HepG2 (cell line): ENCODE results near the gene SHFL. TPM values are rescaled to one million over a fixed set of nuclear protein-coding genes. Genes with fewer than 3 reads are reported as not detected.

Experiments used
- CREBL2 ChIP-seq: sonication (generic); formaldehyde crosslinking; IDR thresholded peaks from 2 replicates; pipeline ENCODE4 v1.8.1; 2023; ENCODE audit warnings: missing genetic modification reagents, mild to moderate bottlenecking, borderline replicate concordance
- FOXO4 ChIP-seq: sonication (generic); formaldehyde crosslinking; conservative IDR thresholded peaks from 2 replicates; pipeline ENCODE4 v1.8.1; 2023; ENCODE audit warnings: missing genetic modification reagents
- NAIF1 ChIP-seq: sonication (generic); formaldehyde crosslinking; IDR thresholded peaks from 2 replicates; pipeline ENCODE4 v1.5.0; 2020; ENCODE audit warnings: mild to moderate bottlenecking, missing genetic modification reagents, borderline replicate concordance
- NFIC ChIP-seq: IDR thresholded peaks from 2 replicates; pipeline ENCODE4 v1.6.1; 2012; ENCODE audit warnings: mild to moderate bottlenecking, low read length, inconsistent platforms
- RXRA ChIP-seq: sonication (generic); formaldehyde crosslinking; IDR thresholded peaks from 2 replicates; pipeline ENCODE4 v1.5.1; 2020; ENCODE audit warnings: missing genetic modification reagents
- TBL1XR1 ChIP-seq: fragments of 150-350 bp; IDR thresholded peaks from 2 replicates; pipeline ENCODE4 v1.6.1; 2014; ENCODE audit warnings: borderline replicate concordance, low read length; ENCODE audit not compliant: partially characterized antibody
- TOPORS ChIP-seq: sonication (generic); formaldehyde crosslinking; IDR thresholded peaks from 2 replicates; pipeline ENCODE4 v1.8.0; 2023; ENCODE audit warnings: mild to moderate bottlenecking, missing genetic modification reagents
- ZBTB4 ChIP-seq: sonication (generic); formaldehyde crosslinking; IDR thresholded peaks from 2 replicates; pipeline ENCODE4 v1.4.0; 2020; ENCODE audit warnings: missing genetic modification reagents, mild to moderate bottlenecking, borderline replicate concordance
- ZBTB8A ChIP-seq: sonication (generic); formaldehyde crosslinking; IDR thresholded peaks from 2 replicates; pipeline ENCODE4 v1.4.0; 2020; ENCODE audit warnings: mild to moderate bottlenecking, low read depth, missing genetic modification reagents, borderline replicate concordance
- ZGPAT ChIP-seq: IDR thresholded peaks from 2 replicates; pipeline ENCODE4 v1.6.1; 2016; ENCODE audit warnings: mild to moderate bottlenecking
- ZNF253 ChIP-seq: sonication (generic); formaldehyde crosslinking; IDR thresholded peaks from 2 replicates; pipeline ENCODE4 v1.8.0; 2022; ENCODE audit warnings: mild to moderate bottlenecking, missing genetic modification reagents, borderline replicate concordance
- ZNF263 ChIP-seq: sonication (generic); formaldehyde crosslinking; IDR thresholded peaks from 2 replicates; pipeline ENCODE4 v1.4.0; 2020; ENCODE audit warnings: missing genetic modification reagents
- ZNF275 ChIP-seq: sonication (generic); formaldehyde crosslinking; IDR thresholded peaks from 2 replicates; pipeline ENCODE4 v1.8.0; 2022; ENCODE audit warnings: missing genetic modification reagents, mild to moderate bottlenecking, inconsistent platforms, borderline replicate concordance
- ZNF280B ChIP-seq: sonication (generic); formaldehyde crosslinking; IDR thresholded peaks from 2 replicates; pipeline ENCODE4 v1.5.0; 2020; ENCODE audit warnings: missing genetic modification reagents, mild to moderate bottlenecking, borderline replicate concordance
- ZNF382 ChIP-seq: sonication (generic); formaldehyde crosslinking; IDR thresholded peaks from 2 replicates; pipeline ENCODE4 v1.5.0; 2020; ENCODE audit warnings: missing genetic modification reagents, mild to moderate bottlenecking, borderline replicate concordance
- ZNF546 ChIP-seq: sonication (generic); formaldehyde crosslinking; conservative IDR thresholded peaks from 2 replicates; pipeline ENCODE4 v1.8.1; 2023; ENCODE audit warnings: mild to moderate bottlenecking, missing genetic modification reagents
- ZSCAN9 ChIP-seq: IDR thresholded peaks from 2 replicates; pipeline ENCODE4 v1.6.1; 2016; ENCODE audit warnings: borderline replicate concordance
- polyA plus RNA-seq, 8 experiments: library from polyadenylated mRNA; depleted of rRNA in 3 of 8; stranded (reverse) in 7 of 8; unstranded in 1 of 8; fragments of >200 nt; fragmentation: Illumina TruSeq in 4 of 8; extraction: Trizol in 4 of 8; gene quantifications; 2 replicates each; pipeline versions ENCODE4 v1.2.1 to v1.2.3, GENCODE V29; 2011 to 2016; ENCODE audit warnings: low read depth in 4 of 8, missing spikeins in 1 of 8, mixed read lengths in 1 of 8; ENCODE audit not compliant: insufficient read depth in 1 of 8
- total RNA-seq, 5 experiments: library from RNA; depleted of rRNA; stranded (reverse); fragments of >200 nt; fragmentation: Illumina TruSeq; extraction: Trizol; gene quantifications; 2 replicates each; pipeline ENCODE4 v1.2.3, GENCODE V29; 2016; ENCODE audit warnings: low read depth in 1 of 5

Gene SHFL
- total and polyA plus RNA-seq, 2 of the 13 experiments (the other 11 are each of a cell fraction or from before 2014, with no cell fraction given), result 12.3 to 36.4 TPM

GRCh38 chr19:10106100-10106936, 20.2 kb downstream of the SHFL start, which contains the start of gene PPAN (continued):
- TF ChIP-seq ZGPAT (CRISPR knock-in tag) (peak; percentile 89; the same call in 1 of the 2 replicates), ZBTB8A (CRISPR knock-in tag) (no peak), RXRA (CRISPR knock-in tag) (peak; percentile 84), ZSCAN9 (CRISPR knock-in tag) (peak; percentile 83), ZNF546 (CRISPR knock-in tag) (peak; percentile 83; the same call in 1 of the 2 replicates), FOXO4 (CRISPR knock-in tag) (0 out of 2 replicates have a peak, but pooled peaks have one; percentile 22), ZNF253 (CRISPR knock-in tag) (no peak), TOPORS (CRISPR knock-in tag) (peak; percentile 33; the same call in 1 of the 2 replicates), ZNF382 (no peak), ZBTB4 (CRISPR knock-in tag) (no peak), NAIF1 (CRISPR knock-in tag) (no peak), TBL1XR1 (no peak), ZNF263 (no peak; the same call in none of the 2 replicates), NFIC (no peak), ZNF280B (no peak; the same call in none of the 2 replicates), CREBL2 (CRISPR knock-in tag) (peak; percentile 54; the same call in 1 of the 2 replicates), ZNF275 (no peak)
